GM19043 (cell line): ENCODE data around the gene AVEN.
A peak's percentile ranks its signal among the peaks of the same experiment; 100 is the strongest.
"Not testable (repeated sequence)": the region's sequence is repeated elsewhere in the genome, so short reads cannot be mapped to it uniquely, and the experiment has no call there.

Experiments
- ATAC-seq: cut with Tn5 transposase; IDR thresholded peaks from one replicate; pipeline ENCODE4 v1.9.1; 2021; ENCODE audit warnings: low read depth; ENCODE audit not compliant: unreplicated experiment

AVEN gene

DNA sequence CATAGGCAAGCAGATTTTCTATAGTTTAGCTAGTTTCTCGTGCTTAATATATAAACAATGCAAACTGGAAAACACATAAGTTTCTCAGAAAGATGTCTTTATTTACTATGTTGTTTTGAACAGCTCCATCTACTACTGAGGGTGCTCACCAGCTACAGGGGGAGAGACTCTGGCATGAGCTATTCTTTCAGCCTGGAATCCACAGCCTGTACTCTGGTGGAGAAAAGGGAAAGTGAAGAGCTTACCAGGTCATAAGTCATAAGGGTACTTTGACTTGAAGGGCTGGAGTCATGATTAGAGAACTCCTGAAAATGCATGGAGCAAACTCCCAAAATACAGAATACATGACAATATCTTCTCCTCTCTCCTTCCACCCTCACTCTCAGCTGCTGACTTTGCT is 4.4 kb upstream of the AVEN start:
- no peak for ATAC-seq

- ATAC-seq, result no peak
These were observed 748 bp upstream of the AVEN start for GRCh38 chr15:34039790-34040113.

- ATAC-seq, result peak; percentile 67
These were observed 757 bp downstream of the AVEN start for GRCh38 chr15:34038023-34038870.

DNA sequence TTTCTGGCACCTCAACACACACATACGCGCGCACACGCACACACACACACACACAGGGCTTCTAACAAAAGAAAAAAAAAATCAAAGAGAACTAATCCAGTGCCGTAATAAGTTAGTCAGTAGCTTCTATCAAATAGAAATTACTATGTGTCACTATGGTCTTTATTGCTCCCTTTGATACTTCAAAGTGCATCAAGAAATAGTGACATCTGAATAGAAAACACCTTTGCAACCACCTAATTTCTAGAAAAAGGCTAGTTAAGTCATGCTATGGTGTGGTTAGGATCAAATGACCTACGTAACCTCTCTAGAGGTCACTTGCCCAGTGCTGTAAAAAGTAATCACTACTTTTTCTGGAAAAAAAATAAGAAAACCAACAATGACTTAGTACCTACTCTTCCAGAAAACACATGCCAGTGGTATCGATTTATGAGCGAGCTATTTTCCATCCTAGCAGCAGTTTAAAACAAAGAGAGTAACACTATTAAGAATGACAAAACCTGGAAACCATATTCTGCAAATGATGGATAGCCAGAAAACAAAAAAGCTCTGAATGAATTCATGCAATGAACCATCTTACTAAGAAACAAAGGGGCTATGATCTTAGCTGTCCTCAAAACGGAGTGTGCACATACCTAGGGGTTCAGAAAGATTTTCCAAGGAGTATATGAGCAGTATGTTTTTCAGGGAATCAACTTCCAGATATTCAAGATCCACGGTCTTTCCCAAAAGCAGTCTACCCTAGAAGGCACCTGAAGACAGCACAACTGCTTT is 6.8 kb downstream of the AVEN start:
- no peak for ATAC-seq

DNA sequence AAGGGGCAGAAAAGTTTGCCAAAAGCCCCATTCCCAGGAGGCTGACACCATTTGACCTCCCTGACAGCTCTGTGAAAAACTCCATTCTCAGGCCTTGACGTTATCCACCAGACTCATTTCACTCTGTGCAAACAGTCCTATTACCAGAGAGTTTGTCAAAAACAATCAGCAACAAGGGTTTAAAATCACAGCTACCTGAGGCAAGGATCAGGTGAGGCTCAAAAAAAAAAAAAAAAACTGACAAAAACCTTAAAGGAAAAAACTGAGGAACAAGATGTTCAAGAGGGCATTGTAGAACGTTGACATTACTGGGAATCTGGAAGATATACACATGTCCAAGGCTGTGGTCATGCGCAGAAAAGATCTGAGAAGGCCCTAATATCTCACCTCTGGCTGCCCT is 11.4 kb downstream of the AVEN start:
- ATAC-seq, result no peak

DNA sequence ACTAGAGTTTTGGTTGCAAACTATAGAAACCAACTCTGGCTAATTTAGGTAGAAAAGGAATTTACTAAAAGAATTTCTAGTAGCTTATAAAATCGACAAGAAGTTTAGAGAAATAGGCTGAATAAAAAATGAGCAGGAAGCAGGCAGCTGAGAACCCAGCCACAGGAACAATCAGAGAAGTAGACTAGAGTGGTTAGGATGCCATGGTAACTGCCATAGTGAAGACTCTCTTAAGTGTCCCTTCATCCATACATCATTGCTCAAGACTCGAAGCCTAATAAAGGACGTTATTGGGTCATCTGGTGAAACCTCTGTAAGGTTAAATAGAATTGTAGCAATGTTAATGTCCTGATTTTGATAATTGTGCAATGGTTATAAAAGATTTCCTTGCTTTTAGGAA is 13.8 kb downstream of the AVEN start:
- no peak for ATAC-seq

DNA sequence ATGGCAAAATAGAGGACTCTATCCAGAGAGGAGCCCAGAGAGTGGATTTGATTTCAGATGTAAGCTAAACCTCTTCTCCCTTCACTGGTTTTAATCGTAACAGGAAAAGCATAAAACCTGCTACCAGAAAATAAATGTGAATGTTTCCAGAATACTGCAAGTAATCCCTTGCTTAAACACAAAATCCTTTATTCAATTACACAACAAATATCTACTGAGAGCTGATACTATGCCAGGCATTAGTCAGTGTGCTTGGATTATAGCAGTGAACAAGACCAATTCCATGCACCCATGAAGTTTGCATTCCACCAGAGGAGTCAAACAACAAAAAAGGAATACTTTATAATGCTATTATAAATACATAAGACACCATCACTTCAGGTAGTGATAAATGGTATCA is 15.1 kb downstream of the AVEN start:
- no peak for ATAC-seq

GRCh38 chr15:34019369-34019990 is 19.5 kb downstream of the AVEN start:
- no peak for ATAC-seq

DNA sequence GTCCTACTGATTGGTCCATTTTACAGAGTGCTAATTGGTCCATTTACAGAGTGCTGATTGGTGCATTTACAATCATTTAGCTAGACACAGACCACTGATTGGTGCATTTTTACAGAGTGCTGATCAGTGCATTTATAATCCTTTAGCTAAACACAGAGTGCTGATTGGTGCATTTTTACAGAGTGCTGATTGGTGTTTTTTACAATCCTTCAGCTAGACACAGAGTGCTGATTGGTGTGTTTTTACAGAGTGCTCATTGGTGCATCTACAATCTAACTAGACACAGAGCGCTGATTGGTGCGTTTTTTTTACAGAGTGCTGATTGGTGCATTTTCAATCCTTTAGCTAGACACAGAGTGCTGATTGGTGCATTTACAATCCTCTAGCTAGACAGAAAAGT is 20.3 kb downstream of the AVEN start:
- ATAC-seq, result not testable (repeated sequence)

DNA sequence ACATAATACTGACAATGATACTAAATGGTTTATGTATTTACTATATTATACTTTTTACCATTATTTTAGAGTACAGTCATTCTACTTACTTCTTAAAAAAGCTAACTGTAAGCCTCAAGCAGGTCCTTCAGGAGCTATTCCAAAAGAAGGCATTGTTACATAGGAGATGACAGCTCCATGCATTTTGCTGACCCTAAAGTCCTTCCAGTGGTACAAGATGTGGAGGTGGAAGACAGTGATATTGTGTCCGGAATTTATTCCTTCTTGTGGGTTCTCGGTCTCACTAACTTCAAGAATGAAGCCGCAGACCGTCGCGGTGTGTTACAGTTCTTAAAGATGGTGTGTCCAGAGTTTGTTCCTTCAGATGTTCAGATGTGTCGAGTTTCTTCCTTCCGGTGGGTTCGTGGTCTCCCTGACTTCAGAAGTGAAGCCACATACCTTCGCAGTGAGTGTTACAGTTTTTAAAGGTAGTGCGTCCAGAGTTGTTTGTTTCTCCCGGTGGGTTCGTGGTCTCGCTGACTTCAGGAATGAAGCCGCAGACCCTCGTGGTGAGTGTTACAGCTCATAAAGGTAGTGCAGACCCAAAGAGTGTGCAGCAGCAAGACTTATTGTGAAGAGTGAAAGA is 20.9 kb downstream of the AVEN start:
- no peak for ATAC-seq

DNA sequence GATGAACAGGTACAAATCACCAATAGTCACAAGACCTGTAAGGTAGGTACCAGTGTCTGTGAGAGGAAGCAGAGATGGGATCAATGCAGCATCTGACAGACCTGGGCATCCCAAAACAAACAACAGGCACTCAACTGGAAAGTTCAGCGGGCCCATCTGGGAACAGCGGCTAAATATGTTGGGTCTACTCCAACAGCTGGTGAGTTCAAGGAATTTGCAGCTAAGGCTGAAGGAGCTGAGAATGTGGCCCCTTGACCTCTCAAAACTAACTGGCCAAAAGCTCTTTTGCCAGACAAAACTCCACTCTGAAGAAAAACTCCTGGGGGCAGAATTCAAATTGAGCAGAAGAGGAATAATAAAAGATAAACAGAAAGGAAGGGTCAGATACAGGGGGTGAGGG is 24.4 kb downstream of the AVEN start:
- no peak for ATAC-seq

- no peak for ATAC-seq
These were observed 25.3 kb downstream of the AVEN start for GRCh38 chr15:34013746-34014145.

DNA sequence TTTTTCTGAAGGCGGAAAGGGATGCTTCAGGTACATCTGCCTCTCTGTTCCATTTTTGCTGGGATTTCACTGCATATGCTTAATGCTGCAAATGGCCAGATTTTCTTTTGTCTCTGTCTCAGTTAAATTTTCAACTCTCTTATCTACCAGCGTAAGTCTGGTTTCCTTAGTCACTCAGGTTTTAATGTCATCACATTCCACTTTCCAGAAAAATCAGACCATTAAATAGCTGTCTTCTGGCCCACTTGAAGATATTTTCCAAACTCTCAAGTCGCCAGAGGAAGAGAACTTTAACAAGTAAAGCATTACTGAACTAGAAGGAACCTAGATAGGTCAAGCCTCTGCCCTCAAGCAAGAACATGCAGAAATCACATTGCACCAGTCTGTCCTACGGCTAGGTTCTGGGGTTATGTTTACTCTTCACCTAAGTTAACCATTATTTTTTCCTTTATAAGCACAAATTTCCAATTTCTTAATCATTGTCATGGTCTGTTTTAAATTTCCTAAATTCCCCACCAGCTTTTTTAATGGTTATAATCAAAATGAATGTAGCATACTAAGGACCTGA is 26.5 kb downstream of the AVEN start:
- ATAC-seq, result no peak

GRCh38 chr15:34011481-34011880 is 27.5 kb downstream of the AVEN start:
- no peak for ATAC-seq

GRCh38 chr15:34010921-34011320 is 28.1 kb downstream of the AVEN start:
- ATAC-seq, result no peak

- no peak for ATAC-seq
These were observed 29.3 kb downstream of the AVEN start for GRCh38 chr15:34009656-34010055.

DNA sequence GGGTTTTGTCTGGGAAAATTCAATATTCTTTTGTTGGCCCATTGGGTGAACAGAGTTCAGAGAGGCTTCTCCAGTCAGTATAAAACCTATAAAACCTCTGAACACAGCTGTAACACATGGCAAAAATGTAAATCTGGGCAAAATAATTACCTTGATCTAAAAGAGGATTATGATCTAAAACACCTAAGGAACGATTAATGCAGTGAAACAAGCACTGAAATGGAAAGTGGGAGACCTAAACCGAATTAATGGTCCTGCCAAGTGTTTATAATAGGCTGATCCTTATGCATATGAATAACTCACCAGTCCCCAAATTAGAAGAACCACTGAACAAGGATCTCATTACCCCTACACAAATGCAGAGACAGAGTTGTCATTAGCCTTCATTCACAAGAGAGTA is 32.6 kb downstream of the AVEN start:
- no peak for ATAC-seq

GRCh38 chr15:34001536-34001935 is 37.5 kb downstream of the AVEN start:
- no peak for ATAC-seq

- ATAC-seq, result not testable (repeated sequence)
These were observed 43.3 kb downstream of the AVEN start for GRCh38 chr15:33995666-33996065.

DNA sequence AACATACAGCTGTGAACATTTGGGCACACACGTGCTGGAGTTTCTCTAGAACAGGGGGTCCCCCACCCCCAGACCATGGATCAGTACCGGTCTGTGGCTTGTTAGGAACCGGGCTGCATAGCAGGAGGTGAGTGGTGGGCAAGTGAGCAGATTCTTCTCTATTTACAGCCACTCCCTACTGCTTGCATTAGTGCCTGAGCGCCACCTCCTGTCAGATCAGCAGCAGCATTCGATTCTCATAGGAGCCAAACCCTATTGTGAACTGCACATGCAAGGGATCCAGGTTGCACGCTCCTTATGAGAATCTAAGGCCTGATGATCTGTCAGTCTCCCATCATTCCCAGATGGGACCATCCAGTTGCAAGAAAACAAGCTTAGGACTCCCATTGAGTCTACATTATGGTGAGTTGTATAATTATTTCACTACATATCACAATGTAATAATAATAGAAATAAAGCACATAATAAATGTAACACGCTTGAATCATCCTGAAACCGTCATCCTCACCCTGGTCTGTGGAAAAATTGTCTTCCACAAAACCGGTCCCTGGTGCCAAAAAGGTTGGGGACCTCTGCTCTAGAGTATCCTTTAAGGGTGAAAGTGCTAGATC is 44.9 kb downstream of the AVEN start:
- no peak for ATAC-seq
